GM18909 (cell line): ENCODE data around the gene SMYD3.

Experiments
- ATAC-seq: cut with Tn5 transposase; IDR thresholded peaks from one replicate; pipeline ENCODE4 v1.9.1; 2021; ENCODE audit warnings: mild to moderate bottlenecking; ENCODE audit not compliant: unreplicated experiment, poor library complexity

Gene SMYD3

DNA sequence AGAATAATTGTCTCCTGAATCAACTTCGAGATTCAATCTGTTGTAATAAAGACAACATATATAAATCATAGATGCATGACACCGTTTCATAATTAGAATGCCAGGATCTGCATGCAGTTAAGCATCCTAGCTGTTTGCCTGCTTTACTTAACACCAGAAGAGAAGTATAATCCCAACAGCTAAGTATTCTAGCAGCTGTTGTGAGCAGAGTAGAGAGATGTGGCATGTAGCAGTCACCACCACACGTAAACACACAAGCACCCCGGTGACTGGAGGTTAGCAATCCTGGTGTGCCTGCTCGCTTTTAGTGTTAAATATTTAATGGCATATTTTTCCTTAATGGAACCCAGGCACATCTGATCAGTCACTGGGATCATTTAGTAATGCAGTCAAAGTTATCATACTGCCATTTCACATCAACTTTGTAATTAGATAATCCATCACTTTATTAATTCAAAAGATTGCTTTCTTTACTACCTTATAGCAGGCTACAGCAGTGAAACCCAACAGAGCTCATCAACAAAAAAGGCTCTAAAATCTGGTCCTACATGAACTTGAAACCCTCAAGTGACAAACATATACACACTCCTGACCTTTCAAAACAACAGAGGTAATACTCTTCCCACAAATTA is 187.9 kb downstream of the SMYD3 start:
- no peak for ATAC-seq

DNA sequence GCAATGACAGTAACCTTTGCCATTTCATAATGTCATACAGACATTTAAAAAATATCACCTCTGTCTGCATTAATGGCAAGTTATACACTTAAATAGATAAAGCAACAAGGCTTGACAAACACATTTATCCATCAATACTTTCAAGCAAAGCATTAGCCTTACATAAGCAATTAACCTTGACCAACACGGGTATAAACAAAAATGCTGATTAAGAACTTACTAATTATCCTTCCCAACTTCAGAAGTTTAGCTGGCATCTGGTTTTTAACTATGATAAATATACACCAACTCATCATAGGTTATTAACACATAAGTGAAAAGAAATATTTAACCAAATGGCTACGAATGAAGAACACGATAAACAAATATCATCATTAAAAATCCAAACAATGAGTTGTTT is 188.5 kb downstream of the SMYD3 start:
- ATAC-seq = no peak

DNA sequence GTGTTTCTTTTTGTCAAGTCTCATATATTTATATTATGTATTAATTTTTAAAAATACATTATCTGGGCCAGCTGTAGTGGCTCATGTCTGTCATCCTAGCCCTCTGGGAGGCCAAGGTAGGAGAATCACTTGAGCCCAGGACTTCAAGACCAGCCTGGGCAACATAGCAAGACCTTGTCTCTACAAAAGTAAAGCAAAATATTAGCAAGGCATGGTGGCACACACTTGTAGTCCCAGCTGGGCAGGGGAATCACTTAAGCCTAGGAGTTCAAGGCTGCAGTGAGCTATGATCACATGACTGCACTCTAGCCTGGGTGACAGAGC is 189.1 kb downstream of the SMYD3 start:
- no peak for ATAC-seq

DNA sequence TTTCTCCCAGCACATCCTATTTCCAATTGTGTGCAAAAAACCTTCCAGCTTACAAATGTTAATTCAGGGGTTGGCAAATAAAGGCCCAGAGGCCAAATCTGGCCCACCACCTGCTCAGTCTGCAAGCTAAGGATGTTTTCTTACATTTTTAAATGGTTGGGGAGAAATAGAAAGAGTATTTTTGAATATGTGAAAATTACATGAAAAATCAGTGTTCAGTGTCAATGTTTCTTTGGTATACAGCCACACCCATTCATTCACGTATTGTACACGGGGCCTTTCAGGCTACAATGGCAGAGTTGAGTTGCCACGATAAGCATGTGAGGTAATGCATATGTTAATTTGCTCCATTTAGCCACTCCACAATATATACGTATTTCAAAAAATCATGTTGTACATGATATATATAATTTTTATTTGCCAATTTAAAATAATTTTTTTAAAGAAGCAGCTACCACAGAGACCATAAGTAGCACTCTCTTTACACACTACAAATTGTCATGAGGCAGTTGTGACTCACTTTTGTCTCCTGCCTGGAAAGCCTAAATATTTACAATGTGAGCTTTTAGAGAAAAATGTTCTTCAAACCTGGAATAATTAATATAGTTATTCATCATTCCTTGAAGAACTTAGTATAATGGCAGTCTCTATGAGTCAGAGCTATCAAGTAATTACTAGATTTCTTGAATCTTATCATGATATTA is 189.6 kb downstream of the SMYD3 start:
- no peak for ATAC-seq

DNA sequence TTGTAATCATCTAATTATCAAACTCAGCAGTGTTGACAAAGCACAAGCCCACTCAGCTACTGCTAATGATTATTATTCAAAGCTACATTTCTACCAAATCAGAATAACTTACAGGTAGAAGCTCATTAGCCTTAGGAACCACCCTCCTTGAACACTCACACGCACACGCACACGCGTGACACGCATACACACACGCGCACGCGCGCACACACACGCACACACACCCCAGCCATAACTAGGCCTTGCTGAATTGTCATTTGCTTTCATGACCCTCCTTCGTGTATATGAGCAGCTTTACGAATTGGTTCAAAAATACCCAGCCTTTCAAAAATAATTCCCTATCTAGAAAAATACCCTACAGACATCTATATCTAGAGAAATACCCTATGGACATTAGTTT is 195.6 kb downstream of the SMYD3 start:
- ATAC-seq = no peak

DNA sequence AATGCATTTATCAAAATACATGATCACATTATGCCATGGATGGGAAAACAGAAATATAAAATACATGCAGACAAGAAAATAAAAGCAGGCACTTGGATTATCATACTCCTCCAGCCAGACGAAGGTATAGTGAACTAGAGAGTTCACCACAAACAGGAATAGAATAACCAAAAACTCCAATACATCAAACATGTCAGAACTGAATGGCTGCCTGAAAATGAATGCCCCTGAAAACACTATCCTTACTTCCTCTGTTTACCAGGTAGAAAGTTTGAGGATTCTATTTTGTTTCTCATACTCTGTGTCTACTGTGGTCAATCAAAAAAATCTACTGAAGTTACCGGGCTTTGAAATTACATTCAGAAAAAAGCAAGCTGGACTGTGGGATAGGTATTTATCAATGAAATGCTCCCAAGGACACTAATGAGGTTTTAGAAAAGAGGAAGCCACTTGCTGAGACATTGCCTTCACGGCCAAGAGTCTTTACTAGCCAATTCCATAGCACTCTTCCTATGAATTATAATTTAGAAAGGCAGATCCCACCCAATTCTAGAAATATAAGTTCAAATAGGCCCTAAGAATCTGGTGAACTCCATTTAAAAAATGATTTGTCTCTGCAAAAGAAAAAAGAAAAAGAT is 197.7 kb downstream of the SMYD3 start:
- no peak for ATAC-seq

DNA sequence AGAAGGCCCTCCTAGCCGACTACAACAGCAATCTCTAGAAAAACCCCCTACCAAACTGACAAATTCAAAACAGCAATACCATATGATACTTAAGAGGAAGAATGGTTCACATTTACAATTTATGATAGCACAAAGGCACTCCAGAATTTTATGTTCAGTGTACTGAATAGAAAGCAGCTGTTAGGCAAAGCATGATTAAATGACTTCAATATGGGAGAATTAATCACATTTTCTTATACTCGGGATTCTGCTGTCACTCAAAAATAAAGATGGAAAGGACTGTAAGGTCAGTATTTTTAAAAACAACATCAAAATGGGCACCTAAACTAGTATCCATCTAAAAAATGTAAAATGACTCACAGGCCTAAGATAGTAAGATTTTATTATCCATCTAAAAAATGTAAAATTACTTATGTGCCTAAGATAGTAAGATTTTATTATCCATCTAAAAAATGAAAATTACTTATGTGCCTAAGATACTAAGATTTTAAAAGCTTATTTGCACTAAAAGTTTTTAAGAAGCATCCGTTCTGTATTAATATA is 198.5 kb downstream of the SMYD3 start:
- ATAC-seq = no peak

DNA sequence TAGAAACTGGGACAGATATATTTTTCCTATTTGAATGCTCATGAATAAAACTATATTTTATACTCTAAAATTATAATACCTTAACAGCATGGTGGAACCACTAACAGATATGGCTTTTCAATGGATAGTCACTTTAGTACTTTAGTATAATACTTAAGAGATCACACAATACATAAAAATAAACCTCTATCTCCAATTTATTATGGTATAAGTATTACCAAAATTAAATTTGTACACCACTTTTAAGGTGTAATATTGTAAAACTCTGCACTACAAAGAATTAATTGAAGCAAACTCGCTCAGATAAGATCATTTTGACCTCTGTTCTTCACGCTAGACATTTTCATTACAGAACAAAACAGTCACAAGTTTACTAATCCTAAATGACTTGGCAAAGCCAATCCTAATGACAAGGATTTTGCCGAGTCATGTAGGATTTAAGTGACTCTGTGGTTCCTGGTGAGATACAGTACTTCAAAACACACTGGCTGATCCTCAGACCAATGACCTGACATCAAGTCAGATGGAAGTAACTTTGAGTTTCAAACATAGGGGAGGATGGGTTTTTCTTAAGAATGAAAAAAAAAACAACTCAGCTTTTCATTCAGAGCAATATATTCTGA is 200.6 kb downstream of the SMYD3 start:
- ATAC-seq = no peak

DNA sequence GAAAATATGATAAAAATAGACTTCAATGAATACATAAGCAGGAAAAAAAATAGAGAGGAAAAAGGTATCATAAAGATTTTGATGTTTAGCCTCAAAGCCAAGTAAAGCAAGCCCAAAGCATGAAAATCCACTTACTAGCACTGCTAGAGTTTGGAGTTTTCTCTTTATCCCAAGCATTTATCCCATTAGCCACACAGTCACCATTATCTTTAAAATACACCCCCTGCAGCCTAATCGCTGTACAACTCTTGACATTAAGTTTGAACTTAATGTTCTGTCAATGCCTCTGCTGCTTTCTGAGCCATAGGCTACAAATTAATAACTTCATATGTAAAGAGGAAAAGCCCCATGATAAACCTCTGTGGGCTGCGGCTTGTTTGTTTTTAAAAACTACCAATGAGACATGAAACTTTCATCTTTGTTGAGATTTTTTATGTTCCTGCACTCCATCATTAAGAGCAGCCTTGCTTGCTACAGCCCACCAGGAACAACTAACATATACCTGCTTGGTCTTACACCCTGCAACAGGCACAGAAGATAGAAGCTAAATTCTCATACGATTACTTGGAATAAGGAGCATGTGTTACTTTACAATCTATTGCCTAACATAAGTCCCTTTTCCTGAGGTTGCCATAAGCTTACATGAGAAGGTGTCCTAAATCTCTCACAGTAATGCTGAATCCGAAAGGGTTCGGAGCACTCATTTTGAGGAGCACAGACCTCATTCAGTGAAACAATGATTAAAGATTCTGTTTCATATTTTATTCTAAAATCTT is 202.4 kb downstream of the SMYD3 start:
- no peak for ATAC-seq

DNA sequence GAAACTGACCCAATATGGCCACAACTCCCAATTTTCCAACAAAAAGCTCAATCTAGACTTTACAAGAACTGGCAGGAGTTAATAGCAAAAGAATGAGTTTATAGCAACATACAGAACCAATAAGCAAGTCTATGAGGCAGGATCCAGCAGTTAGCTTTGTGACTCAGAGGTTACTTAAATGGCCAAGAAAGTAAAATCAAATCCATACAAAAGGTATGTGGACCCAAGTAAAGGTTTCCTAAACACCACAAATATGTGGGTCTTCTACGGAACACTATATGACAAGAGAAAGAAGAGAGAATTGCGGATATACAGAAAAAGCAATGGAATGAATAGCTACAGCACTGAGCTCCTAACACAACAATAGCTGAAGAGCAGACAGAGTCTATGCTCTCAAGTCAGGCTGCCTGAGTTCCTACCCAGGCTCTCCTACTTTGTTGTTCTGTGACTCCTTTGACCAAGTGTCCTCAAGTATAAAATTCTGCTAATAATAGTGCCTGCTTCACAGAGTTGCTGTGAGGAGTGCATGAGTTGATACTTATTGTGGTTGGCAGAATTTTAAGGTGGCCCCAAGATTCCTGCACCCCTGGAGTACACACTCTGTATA is 204.3 kb downstream of the SMYD3 start:
- ATAC-seq = no peak

DNA sequence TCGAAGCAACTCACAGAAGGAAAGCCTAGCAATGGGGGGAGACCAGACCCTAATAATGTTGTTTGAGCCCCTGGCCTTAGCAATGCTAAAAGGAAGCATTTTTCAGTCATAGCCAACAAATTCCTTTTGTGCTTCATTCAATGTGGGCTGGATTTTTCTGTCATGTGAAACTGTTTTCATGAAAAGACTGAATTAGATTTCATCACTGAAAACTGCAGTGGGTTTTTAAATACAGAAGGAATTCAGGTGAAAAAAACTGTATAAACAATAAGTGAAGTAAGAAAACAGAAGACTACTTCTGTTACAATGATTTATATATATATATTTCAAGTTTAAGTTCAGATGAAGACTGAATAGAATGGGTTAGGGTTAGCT is 204.8 kb downstream of the SMYD3 start:
- no peak for ATAC-seq

DNA sequence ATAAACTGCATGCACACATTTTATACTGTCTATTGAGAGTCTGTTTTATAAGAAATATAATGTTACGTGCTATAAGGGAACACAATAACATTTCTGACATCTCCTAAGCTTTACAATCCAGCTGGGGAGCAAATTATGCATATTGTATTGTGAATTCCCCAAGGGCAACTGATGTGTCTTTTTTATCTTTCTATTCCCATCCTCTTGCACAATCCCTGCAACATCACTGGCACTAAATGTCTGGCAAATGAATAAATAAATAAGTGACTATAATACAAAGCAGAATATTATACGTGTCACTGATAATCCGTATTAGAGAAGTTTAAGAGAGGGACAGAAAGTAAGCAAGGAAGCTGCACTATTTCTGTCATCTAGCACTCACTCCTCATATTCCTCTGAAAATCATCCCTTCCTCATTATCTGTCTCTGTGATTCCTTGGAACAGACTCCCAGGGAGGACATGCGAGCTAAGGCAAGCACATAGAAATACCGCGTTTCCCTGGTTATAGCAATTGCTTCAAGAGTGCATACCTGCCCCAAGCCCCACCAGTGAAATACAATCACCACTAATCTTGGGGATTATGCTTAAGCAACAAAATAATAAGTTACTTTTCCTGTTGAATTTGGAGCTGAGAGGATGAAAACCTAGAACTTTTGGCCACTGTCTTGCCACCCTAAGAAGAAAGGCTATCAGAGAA is 205.4 kb downstream of the SMYD3 start:
- no peak for ATAC-seq

DNA sequence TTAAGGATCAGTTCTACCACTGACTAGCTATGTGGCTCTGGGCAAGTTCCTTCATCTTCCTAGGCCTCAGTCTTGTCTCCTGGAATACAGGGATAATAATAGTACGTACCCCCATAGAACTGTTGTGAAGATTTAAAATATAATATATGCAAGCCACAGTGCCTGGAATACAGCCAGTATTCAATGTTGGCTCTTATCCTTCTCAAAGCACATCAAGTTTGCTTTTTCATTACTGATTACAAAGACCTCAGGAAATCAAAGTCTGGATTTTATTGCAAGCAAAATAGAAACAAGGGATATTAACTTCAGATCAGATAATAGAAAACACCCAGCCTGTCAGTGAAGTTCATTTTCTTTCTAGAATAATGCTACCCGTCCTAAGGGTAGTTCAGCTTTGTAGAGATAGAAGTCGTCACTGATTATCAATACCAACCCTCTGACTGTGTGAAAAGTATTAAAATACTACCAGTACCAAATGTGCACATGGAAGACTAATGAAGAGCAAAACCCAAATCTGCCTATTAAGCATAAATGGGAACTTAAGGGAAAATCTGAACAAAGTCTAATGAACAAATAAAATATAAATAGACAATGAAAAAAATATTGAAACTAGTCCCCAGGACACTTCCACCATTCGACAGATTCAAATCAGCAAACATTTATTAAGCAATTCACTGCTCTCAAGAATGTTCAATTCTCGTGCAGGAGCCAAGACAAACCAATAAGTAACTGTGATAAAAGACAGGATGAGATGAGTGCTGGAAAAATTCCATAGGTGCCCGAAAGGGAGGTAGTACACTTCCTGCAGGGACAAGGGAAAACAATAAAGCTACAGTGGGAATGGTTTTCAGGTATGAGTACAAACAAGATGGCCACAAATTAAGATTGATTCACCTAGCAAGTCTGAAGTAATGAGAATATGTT is 206.2 kb downstream of the SMYD3 start:
- no peak for ATAC-seq

DNA sequence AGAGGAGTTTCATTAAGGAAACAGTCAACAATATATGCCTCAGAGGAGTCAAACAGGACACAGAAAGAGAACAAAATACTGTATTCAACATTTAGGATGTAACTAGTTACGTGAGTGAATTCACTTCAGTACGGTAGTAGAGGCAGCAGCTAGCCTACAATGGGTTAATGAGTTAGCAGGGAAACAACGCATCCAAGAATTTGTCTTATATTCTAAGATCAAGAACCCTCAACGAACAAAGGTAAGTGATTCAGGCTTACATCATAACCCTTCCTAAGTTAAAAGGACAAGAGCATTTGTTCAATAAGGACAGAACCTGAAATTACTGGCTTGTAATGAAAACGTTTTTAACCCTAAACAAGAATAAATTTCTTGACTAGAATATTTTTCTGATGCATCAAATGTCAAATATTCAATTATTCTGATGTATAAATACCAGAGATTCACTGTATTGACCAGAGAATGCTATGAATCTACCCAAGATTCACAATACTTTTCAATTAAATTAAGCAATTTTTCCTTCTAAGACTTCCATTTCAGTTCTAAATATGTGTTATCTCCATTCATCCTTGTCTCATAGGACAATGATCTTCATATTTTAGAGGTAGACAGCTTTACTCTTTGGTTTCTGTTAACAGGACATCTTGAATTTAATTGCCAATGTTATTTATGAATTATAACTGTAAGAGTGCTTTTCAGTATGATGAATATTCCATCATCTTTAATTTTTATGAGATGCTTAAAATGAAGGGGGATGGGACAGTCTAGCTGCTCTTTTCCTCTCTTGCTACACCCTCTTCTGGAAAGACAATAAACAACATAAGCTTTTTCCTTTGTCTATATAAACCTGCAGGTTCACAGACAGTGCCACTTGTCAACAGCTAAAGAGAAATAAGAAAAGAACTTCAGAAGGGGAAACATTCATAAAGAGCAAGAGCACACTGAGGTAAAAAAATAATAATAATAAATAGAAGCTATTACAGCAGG is 209.5 kb downstream of the SMYD3 start:
- ATAC-seq = no peak

DNA sequence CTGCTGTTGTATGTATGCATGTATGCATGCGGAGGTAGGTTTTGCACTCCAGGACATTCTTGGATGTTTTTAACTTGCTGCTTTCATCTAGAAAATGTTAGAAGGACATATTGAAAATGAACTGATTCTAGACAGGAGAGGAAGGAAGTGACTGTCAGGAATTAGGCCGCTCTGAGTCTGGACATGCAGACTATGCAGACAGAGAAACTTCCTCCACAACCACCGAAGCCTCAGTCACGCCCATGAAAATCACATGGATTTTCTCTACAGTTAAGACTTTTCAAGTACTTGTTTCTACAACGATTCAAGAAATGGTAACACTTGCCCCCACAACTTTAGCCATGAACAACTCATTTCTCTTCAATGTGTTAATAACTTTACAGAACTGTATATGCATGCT is 211.1 kb downstream of the SMYD3 start:
- ATAC-seq = no peak

DNA sequence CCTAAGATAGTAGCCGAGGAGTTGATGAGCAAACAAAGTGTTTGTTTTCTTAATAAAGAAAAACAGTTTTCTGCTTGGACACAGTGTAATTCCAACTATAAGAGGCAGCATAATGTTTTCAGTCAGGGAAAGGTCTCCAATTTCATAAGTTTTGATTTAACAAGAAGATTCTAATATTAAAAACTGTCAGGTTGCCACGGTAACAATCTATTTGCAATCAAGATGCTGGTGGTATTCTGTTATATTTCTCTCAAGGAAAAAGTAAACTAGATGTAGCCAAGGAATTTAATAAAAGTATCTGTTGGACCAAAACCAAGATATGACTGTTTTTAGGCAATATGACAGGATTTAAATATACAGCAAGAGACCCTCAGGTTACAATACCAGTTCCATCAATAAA is 211.7 kb downstream of the SMYD3 start:
- ATAC-seq = no peak

DNA sequence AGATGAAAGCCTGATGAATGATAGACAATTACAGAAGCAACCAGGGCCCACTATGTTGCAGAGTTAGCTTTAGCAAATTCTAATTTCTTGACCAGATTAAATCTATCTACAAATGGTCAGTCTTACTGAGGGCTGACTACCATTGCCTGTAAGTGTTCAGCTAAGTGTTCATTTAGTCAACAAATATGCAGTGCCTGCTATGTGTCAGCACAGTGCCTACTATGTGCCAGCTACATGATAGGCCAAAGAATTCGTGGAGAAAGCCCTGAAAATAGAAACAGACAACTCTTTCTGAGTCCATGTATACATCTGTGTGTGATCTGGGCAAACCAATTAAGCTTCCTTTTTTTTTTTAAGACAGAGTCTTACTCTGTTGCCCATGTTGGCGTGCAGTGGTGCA is 212.8 kb downstream of the SMYD3 start:
- ATAC-seq = no peak
